HUES48 (cell line): ENCODE measurements around the gene PRSS23.

Experiments
- H3K27ac ChIP-seq: one replicate; pipeline ENCODE4 v1.7.0; 2013; ENCODE audit warnings: low read depth, low read length, inconsistent platforms
- H3K27me3 ChIP-seq: 2 replicates; pipeline ENCODE4 v1.6.1; 2013; ENCODE audit warnings: mild to moderate bottlenecking, low read length; ENCODE audit not compliant: control insufficient read depth, insufficient read depth
- H3K36me3 ChIP-seq: 2 replicates; pipeline ENCODE4 v1.6.1; 2013; ENCODE audit warnings: low read length; ENCODE audit not compliant: control insufficient read depth, insufficient read depth
- H3K4me1 ChIP-seq: 2 replicates; pipeline ENCODE4 v1.6.1; 2013; ENCODE audit warnings: mild to moderate bottlenecking, low read length; ENCODE audit not compliant: control insufficient read depth, insufficient read depth
- H3K4me3 ChIP-seq: 2 replicates; pipeline ENCODE4 v1.5.1; 2013; ENCODE audit warnings: mild to moderate bottlenecking, low read depth, low read length
- H3K9ac ChIP-seq: 2 replicates; pipeline ENCODE4 v1.6.1; 2013; ENCODE audit warnings: mild to moderate bottlenecking, low read depth, low read length, moderate library complexity
- H3K9me3 ChIP-seq: 2 replicates; pipeline ENCODE4 v1.6.1; 2013; ENCODE audit warnings: low read length; ENCODE audit not compliant: control insufficient read depth, insufficient read depth

PRSS23 gene

DNA sequence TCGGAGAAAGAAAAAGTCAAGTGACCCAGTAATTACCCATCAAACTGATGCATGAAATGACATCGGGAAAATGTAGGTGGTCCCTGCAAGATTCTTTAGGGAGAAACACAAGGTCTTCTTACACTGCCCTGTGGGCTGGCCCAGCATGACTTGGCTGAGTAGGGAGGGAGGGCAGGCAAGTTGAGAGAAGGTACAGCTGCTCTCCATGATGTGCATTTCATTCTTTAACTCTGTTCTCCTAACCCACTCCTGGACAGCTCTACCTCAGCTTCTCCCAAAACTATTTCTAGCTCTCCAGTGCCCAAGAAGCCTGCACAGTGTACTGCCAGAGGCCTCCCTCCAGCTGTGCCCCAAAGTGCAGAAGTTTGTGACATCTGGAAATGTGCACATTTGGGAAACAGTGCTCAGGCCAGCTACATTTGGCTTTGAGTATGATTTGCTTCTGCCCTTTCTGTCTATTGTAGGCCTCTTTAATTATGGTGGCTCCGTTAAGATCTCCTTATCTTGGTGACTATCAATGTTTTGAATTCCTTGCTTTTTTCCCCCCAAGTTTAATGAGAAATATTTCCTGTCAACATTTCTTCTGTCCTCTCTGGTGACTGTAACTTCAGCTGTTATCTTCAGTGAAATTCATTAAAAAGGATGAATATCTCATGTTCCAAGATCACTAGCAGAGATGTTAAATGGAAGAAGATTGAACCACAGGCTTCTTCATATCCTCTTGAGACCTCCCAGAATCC lies 26.7 kb upstream of the PRSS23 start:
- Histone ChIP-seq H3K9ac (no peak overlapping the region), H3K36me3 (no peaks in the 10 kb centered on the region), H3K27me3 (no peaks in the 10 kb centered on the region), H3K27ac (no peak overlapping the region), H3K4me1 (no peaks in the 10 kb centered on the region), H3K4me3 (no peak overlapping the region), H3K9me3 (peaks cover 7% of the 10 kb centered on the region; the same call in 1 of the 2 replicates)

DNA sequence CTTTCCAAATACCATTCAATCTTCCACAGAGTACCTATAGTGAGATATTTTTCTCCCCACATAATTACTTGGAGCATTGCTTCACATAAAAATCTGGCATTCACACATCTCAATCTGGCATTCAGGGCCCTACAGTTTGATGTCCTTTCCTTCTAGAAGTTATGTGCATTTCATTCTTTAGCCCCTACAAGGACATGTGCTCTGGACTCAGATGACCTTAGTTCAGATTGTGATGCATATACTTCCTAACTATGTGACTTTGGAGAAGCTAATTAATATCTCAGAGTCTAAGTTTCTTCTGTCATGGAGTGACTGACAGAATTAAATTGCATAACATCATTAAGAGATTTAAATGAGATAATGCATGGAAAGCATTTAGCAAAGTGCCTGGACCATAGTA lies 25.9 kb upstream of the PRSS23 start:
- Histone ChIP-seq H3K9me3 (peaks cover 7% of the 10 kb centered on the region; the same call in 1 of the 2 replicates), H3K27ac (no peak overlapping the region), H3K9ac (no peak overlapping the region), H3K27me3 (no peaks in the 10 kb centered on the region), H3K4me1 (no peaks in the 10 kb centered on the region), H3K4me3 (no peak overlapping the region), H3K36me3 (no peaks in the 10 kb centered on the region)

DNA sequence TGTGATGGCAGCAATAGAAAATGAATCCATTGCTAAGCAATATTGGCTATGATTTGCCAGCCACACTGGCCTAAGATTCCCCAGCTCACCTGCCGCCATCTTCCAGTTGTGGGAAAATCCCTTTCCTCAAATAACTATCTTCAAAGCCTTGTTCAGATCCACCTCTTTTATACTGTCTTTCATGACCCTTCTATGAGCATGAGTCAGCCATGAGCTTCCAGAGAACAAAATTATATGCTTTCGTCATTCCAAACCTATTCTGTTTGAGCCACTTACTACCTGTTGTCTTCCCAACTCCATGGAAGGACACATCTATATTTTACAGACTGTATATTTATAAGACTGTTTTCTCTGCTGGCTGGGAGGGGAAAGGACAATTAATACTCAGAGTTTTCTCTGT lies 25.0 kb upstream of the PRSS23 start:
- no peaks in the 10 kb centered on the region for H3K27me3 ChIP-seq
- H3K27ac ChIP-seq = no peak overlapping the region
- H3K9ac ChIP-seq = no peak overlapping the region
- no peaks in the 10 kb centered on the region for H3K36me3 ChIP-seq
- no peaks in the 10 kb centered on the region for H3K4me1 ChIP-seq
- peaks cover 7% of the 10 kb centered on the region; the same call in 1 of the 2 replicates for H3K9me3 ChIP-seq
- no peak overlapping the region for H3K4me3 ChIP-seq

DNA sequence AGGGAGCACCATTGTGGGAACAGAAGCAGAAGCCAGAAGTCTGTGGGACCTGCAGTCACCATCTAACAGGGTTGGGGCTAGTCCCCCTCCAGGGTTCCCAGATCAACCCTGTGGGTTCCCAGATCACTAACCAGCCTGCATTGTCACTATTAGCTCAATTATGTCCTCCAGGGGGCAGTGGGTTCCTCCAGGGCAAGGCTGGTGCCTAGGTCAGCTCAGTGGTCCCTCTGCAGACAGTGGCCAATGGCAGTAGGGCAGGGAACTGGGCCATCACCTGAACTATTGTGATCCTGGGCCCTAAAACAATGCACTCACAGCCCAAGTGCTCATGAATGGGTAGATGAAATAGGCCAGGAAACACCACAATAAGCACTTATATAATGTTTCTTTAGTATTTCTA lies 18.8 kb upstream of the PRSS23 start:
- Histone ChIP-seq H3K9me3 (no peaks in the 10 kb centered on the region), H3K27ac (no peak overlapping the region), H3K36me3 (no peaks in the 10 kb centered on the region), H3K27me3 (no peaks in the 10 kb centered on the region), H3K4me3 (no peak overlapping the region), H3K9ac (no peak overlapping the region), H3K4me1 (no peaks in the 10 kb centered on the region)

DNA sequence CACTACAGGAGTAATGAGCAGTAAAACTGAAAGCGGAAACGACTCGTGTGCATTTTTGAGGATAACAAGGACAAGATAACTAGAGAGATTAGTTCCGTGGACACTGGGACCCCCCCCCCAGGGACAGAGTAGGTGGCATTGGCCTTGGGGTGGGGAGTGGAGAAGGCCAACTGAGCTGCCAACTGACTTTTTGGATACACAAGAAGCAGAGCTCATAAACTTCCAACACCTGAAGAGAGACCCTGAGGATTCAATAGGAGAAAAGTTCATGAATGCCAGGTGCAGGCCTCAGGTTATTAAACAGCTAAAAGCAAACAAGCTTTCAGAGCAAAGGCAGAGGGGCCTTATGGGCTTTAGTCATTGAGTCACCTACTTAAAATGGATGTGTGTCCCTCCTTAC lies 17.6 kb upstream of the PRSS23 start:
- no peaks in the 10 kb centered on the region for H3K27me3 ChIP-seq
- H3K36me3 ChIP-seq = no peaks in the 10 kb centered on the region
- H3K9ac ChIP-seq = no peak overlapping the region
- H3K9me3 ChIP-seq = no peaks in the 10 kb centered on the region
- no peak overlapping the region for H3K27ac ChIP-seq
- no peaks in the 10 kb centered on the region for H3K4me1 ChIP-seq
- no peak overlapping the region for H3K4me3 ChIP-seq

DNA sequence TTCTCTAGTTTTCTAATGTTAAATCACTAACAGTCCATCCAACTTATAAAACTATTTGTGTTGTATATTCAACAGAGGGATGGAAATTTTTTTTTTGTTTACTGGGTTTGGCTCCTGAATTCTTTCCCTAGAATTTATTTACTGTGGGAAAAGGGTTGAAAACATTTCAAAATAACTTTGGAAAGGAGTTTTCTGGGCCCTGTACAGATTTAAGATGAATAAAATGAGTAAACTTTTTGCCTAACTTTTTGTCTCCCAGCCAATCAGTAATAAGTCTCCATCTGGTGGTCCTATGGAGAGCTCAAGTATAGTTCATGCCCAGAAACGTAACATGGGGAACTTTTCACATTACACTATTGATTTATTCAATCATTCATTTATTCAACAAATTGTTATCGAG lies 16.7 kb upstream of the PRSS23 start:
- Histone ChIP-seq H3K36me3 (no peaks in the 10 kb centered on the region), H3K4me3 (no peak overlapping the region), H3K9me3 (no peaks in the 10 kb centered on the region), H3K27me3 (no peaks in the 10 kb centered on the region), H3K9ac (no peak overlapping the region), H3K4me1 (no peaks in the 10 kb centered on the region), H3K27ac (no peak overlapping the region)

DNA sequence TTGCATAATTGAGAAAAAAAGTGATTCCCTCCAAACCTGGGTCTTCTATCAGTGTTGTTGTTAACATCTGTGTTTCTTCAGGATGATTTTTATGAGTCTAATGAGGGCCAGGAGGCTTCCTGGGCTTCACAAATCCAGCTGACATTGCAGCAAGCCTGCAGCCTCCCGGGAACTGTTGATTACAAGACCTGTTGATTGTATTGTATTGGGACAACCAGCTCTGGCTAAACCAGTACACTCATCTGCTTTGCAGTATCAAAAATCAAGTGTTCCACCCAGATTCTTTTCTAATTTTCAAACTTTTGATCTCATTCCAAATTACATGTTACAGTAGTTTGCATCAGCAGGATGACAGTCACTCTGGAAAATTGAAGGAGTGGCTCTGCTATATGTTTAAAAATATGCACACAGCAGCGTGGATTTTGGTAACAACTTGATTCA lies 16.1 kb upstream of the PRSS23 start:
- Histone ChIP-seq H3K4me3 (no peak overlapping the region), H3K36me3 (no peaks in the 10 kb centered on the region), H3K27ac (no peak overlapping the region), H3K9ac (no peak overlapping the region), H3K27me3 (no peaks in the 10 kb centered on the region), H3K4me1 (no peaks in the 10 kb centered on the region), H3K9me3 (no peaks in the 10 kb centered on the region)

DNA sequence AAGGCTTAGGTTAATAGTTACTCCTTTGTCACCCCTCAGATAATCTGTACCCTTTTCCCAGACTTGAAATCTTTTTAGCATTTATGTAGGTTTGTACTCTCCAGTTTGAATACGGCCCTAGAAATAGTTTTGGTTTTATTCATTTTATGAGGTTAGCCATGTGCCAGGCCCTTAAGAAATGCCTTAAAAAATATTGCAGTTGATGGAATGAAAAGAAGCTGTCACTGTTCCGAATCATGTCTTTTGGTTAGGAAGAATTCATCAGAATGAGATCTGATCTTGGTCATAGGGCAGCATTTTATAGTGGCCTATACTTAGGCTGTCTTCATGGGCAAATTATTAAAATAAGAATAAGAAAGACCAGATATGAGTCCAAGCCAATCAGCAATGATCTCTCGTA lies 14.8 kb upstream of the PRSS23 start:
- no peaks in the 10 kb centered on the region for H3K4me1 ChIP-seq
- H3K9ac ChIP-seq = no peak overlapping the region
- no peak overlapping the region for H3K4me3 ChIP-seq
- H3K27ac ChIP-seq = no peak overlapping the region
- H3K9me3 ChIP-seq = no peaks in the 10 kb centered on the region
- no peaks in the 10 kb centered on the region for H3K36me3 ChIP-seq
- H3K27me3 ChIP-seq = no peaks in the 10 kb centered on the region

DNA sequence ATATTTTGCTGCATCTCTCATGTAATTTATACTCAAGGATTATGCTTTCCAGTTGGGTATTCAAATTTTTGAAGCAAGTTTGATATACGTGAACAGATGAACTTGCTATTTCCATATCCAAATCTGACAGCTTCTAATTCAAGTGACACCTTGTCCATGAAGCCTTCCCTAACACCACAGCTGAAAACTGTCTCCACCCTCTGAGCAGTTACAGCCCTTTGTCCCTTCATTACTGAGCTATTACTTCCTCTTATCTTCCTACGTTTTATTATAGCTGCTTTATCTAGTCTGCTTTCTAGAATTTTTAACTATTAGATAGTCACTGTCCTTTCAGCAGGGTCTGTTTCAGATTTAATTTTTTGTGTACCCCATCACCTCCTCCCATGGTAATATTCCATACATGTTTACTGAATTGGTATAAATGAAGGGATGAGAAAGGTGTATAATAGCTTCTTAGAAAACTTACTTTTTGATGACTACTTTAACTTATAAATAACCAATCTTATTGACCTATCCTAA lies 13.3 kb upstream of the PRSS23 start:
- Histone ChIP-seq H3K36me3 (no peaks in the 10 kb centered on the region), H3K4me1 (no peaks in the 10 kb centered on the region), H3K9me3 (no peaks in the 10 kb centered on the region), H3K27me3 (no peaks in the 10 kb centered on the region), H3K27ac (no peak overlapping the region), H3K4me3 (no peak overlapping the region), H3K9ac (no peak overlapping the region)

DNA sequence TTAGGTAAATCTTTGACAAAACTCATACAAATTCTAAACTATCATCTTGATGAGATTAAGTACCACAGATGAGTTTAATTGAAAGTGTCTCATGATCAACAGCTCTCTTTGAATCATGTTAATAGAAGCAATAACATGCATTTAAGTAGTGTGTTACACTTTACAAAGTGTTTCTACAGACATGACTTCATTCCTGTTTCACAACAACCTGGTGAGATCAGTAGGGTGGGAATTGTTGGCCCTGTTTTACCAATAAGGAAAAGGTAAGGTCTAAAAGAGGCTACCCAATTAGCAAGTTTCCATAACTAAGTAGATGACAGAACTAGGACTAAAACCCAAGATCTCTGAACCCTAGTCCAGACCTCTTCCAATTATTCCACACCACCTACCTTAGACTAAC lies 12.7 kb upstream of the PRSS23 start:
- Histone ChIP-seq H3K9me3 (no peaks in the 10 kb centered on the region), H3K9ac (no peak overlapping the region), H3K4me3 (no peak overlapping the region), H3K27ac (no peak overlapping the region), H3K4me1 (no peaks in the 10 kb centered on the region), H3K27me3 (no peaks in the 10 kb centered on the region), H3K36me3 (no peaks in the 10 kb centered on the region)

DNA sequence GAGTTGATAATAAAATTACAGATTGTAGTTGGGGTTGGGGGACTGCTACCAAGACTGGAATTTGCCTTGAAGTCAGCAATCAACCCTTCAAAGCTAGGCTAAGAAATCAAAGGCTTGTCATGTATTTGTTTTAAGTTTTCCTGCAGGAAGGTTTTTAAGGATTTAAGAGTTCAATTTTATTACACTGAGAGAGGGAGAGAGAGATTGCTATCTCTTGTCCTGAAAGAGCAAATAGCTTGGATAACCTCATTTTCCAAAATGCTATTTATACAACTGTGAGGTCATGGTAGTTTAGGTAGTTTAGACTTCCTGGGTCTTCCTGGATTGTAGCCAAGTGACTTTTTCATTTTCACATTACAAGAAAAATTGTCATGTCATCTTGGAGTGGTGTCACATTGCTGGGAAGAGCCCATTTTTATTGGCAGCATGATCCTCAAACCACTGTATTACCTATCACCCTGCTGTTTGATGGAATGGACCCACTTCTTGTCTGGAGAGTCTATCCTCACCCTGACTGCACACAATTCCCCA lies 10.1 kb upstream of the PRSS23 start:
- Histone ChIP-seq H3K9ac (no peak overlapping the region), H3K4me3 (no peak overlapping the region), H3K27ac (no peak overlapping the region), H3K27me3 (no peaks in the 10 kb centered on the region), H3K36me3 (no peaks in the 10 kb centered on the region), H3K9me3 (no peaks in the 10 kb centered on the region), H3K4me1 (no peaks in the 10 kb centered on the region)
